Loucy (cell line): ENCODE results near the gene RER1.

Source experiments
- H2AFZ ChIP-seq: fragments of 200-600 bp; sonication (generic); 2 replicates; pipeline ENCODE4 v1.6.0; 2016; ENCODE audit warnings: antibody characterized with exemption, mild to moderate bottlenecking, low read length, moderate library complexity
- H3F3A ChIP-seq: fragments of 200-600 bp; 2 replicates; pipeline ENCODE4 v1.6.0; 2016; ENCODE audit warnings: antibody characterized with exemption, low read depth, mild to moderate bottlenecking
- H3K27me3 ChIP-seq: fragments of 200-600 bp; sonication (generic); 2 replicates; pipeline ENCODE4 v1.6.1; 2014; ENCODE audit warnings: low read length, mild to moderate bottlenecking; ENCODE audit not compliant: insufficient read depth, poor library complexity, severe bottlenecking
- H3K36me3 ChIP-seq: fragments of 200-600 bp; sonication (generic); 2 replicates; pipeline ENCODE4 v1.6.1; 2016; ENCODE audit warnings: low read length; ENCODE audit not compliant: insufficient read depth
- H3K4me1 ChIP-seq: fragments of 200-600 bp; sonication (generic); 2 replicates; pipeline ENCODE4 v1.5.1; 2014; ENCODE audit warnings: low read length, mild to moderate bottlenecking; ENCODE audit not compliant: insufficient read depth, poor library complexity, severe bottlenecking
- H3K4me2 ChIP-seq: fragments of 200-600 bp; sonication (generic); 2 replicates; pipeline ENCODE4 v1.6.0; 2014; ENCODE audit warnings: antibody characterized with exemption, low read length, low read depth, mild to moderate bottlenecking; ENCODE audit not compliant: poor library complexity, severe bottlenecking
- H3K4me3 ChIP-seq: fragments of 200-600 bp; sonication (generic); 2 replicates; pipeline ENCODE4 v1.5.1; 2014; ENCODE audit warnings: low read length, mild to moderate bottlenecking, mixed read lengths; ENCODE audit not compliant: poor library complexity, severe bottlenecking
- H3K79me2 ChIP-seq: fragments of 200-600 bp; sonication (generic); 2 replicates; pipeline ENCODE4 v1.6.1; 2014; ENCODE audit warnings: low read length; ENCODE audit not compliant: insufficient read depth
- H3K9ac ChIP-seq: fragments of 200-600 bp; sonication (generic); 2 replicates; pipeline ENCODE4 v1.6.0; 2014; ENCODE audit warnings: mild to moderate bottlenecking, low read depth, low read length, moderate library complexity; ENCODE audit not compliant: poor library complexity, severe bottlenecking
- H3K9me2 ChIP-seq: fragments of 200-600 bp; sonication (generic); replicated peaks from 2 replicates; pipeline ENCODE4 v1.6.1; 2016; ENCODE audit warnings: low read depth, low read length, mixed read lengths
- H3K9me3 ChIP-seq: fragments of 200-600 bp; sonication (generic); 2 replicates; pipeline ENCODE4 v1.6.1; 2014; ENCODE audit warnings: mild to moderate bottlenecking, antibody characterized with exemption, low read length, low read depth; ENCODE audit not compliant: insufficient read depth
- H4K20me1 ChIP-seq: fragments of 200-600 bp; sonication (generic); 2 replicates; pipeline ENCODE4 v1.6.0; 2014; ENCODE audit warnings: antibody characterized with exemption, low read length, mild to moderate bottlenecking; ENCODE audit not compliant: insufficient read depth, poor library complexity, severe bottlenecking
- CTCF ChIP-seq: fragments of 200-600 bp; sonication (generic); conservative IDR thresholded peaks from 2 replicates; pipeline ENCODE4 v1.5.1; 2014; ENCODE audit warnings: mild to moderate bottlenecking, antibody characterized with exemption, low read length
- EZH2phosphoT487 ChIP-seq: fragments of 200-600 bp; IDR thresholded peaks from 2 replicates; pipeline ENCODE4 v1.6.1; 2018; ENCODE audit warnings: antibody characterized with exemption, mild to moderate bottlenecking, moderate library complexity, borderline replicate concordance

RER1 gene

GRCh38 chr1:2346691-2347408 lies 44.8 kb upstream of the RER1 start:
- Histone ChIP-seq H3K27me3 (no peaks in the 10 kb centered on the region), H3K36me3 (no peaks in the 10 kb centered on the region)

GRCh38 chr1:2347409-2347785 lies 44.2 kb upstream of the RER1 start:
- H3K27me3 ChIP-seq, result no peaks in the 10 kb centered on the region
- H3F3A ChIP-seq, result no peaks in the 10 kb centered on the region
- no peaks in the 10 kb centered on the region for H3K79me2 ChIP-seq
- H4K20me1 ChIP-seq, result no peaks in the 10 kb centered on the region
- H3K4me2 ChIP-seq, result no peak overlapping the region
- H3K9me3 ChIP-seq, result no peaks in the 10 kb centered on the region
- no peak for TF ChIP-seq EZH2phosphoT487
- no peak for TF ChIP-seq CTCF
- H2AFZ ChIP-seq, result no peak overlapping the region
- H3K9ac ChIP-seq, result no peak overlapping the region
- no peaks in the 10 kb centered on the region for H3K9me2 ChIP-seq
- no peak overlapping the region for H3K4me3 ChIP-seq
- H3K4me1 ChIP-seq, result no peaks in the 10 kb centered on the region
- H3K36me3 ChIP-seq, result no peaks in the 10 kb centered on the region

More at GRCh38 chr1:2346691-2347408, 44.8 kb upstream of the RER1 start:
- H2AFZ ChIP-seq, result no peak overlapping the region
- TF ChIP-seq EZH2phosphoT487 (no peak), CTCF (no peak)
- no peaks in the 10 kb centered on the region for H3K4me1 ChIP-seq
- no peaks in the 10 kb centered on the region for H3K9me3 ChIP-seq
- H3K4me3 ChIP-seq, result no peak overlapping the region
- H3F3A ChIP-seq, result no peaks in the 10 kb centered on the region
- no peaks in the 10 kb centered on the region for H3K9me2 ChIP-seq
- H3K79me2 ChIP-seq, result no peaks in the 10 kb centered on the region
- no peaks in the 10 kb centered on the region for H4K20me1 ChIP-seq
- H3K9ac ChIP-seq, result no peak overlapping the region
- H3K4me2 ChIP-seq, result no peak overlapping the region

- no peaks in the 10 kb centered on the region for H3F3A ChIP-seq
- H3K9me3 ChIP-seq, result no peaks in the 10 kb centered on the region
- no peak overlapping the region for H3K9ac ChIP-seq
- H3K79me2 ChIP-seq, result no peaks in the 10 kb centered on the region
- no peaks in the 10 kb centered on the region for H3K36me3 ChIP-seq
- H3K9me2 ChIP-seq, result no peaks in the 10 kb centered on the region
- no peaks in the 10 kb centered on the region for H3K4me1 ChIP-seq
- no peak for TF ChIP-seq CTCF
- TF ChIP-seq EZH2phosphoT487, result no peak
- no peaks in the 10 kb centered on the region for H4K20me1 ChIP-seq
- H3K27me3 ChIP-seq, result no peaks in the 10 kb centered on the region
- no peak overlapping the region for H3K4me2 ChIP-seq
- no peak overlapping the region for H2AFZ ChIP-seq
- no peak overlapping the region for H3K4me3 ChIP-seq
These were observed 43.7 kb upstream of the RER1 start for GRCh38 chr1:2347896-2348295.
